GM10248 (cell line): ENCODE data around the gene OBP2B.

ENCODE experiments used
- CTCF ChIA-PET: fragments of 300-600 bp; sonication (Branson Sonifier 250); formaldehyde crosslinking; extraction: SDS; loops from one replicate; lab custom pipeline; 2021; ENCODE audit warnings: antibody characterized with exemption; lab: Yijun Ruan, JAX
- POLR2A ChIA-PET: fragments of 350-650 bp; sonication (Branson Sonifier 250); formaldehyde crosslinking; extraction: SDS; loops from one replicate; lab custom pipeline; 2020; ENCODE audit warnings: antibody characterized with exemption; lab: Yijun Ruan, JAX
- DNase-seq: peaks from one replicate; pipeline ENCODE4 v3.0.0; 2012; ENCODE audit errors: extremely low spot score
- CTCF ChIP-seq: IDR thresholded peaks from 2 replicates; pipeline ENCODE4 v1.5.1; 2012; ENCODE audit warnings: mild to moderate bottlenecking, low read depth; ENCODE audit errors: extremely low read depth, missing control alignments, control extremely low read depth

The OBP2B gene

GRCh38 chr9:133158695-133159094 lies 50.4 kb downstream of the OBP2B start:
- CTCF ChIA-PET: interaction anchor here (0.9 to 7.6 kb wide), 13 partner anchors 9 to 172 kb away, joined by 3 to 94 read pairs (median 4); no protein-coding TSS in a partner anchor
- TF ChIP-seq CTCF: no peak
- POLR2A ChIA-PET: no interaction called here
- DNase-seq: no peak
